ENCODE measurements around the gene SLC13A3.

The SLC13A3 gene

DNA sequence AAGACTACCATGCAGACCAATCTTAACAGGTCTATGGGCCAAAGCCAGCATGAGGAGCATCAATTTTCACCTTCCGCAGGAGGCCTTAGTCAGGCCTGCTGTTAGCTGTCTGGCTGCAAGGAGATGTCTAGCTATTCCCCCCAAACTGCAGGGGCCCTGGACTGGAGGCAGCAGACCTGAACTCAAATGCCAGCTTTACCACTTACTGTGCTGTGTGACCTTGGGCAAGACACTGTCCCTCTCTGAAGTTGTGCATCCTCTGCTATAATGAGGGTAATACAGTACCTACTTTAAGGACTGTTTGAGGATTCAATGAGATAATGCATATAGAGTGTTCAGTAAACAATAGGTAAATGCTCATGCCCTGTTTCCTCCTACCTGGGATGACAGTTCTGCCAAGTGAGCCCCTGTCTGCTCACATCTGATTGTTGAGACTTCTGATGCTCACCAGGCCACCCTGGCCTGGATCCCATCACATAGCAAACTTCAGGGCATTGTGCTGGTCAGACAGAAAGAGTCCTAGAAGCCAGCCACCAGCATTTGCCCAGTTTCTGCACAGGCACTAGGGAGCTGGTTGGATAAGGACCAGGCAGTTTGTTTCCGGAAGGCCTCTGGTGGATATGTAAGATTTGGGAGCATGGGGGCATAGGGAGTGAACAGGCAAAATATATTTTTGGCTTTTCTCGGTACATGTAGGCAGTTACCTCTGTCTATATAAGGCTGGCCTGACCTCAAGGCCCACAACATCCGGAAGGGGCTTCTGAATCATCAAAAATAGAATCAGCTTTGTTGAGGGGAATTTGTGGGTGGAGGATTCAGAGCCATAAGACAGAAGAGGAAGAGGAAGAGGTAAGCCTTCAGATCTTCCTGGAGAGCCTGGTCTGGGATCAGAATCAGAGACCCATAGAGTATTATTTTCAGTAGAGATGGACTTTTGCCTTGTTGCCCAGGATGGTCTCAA is 98.5 kb downstream of the SLC13A3 start:
- DNase-seq, result no peak

DNA sequence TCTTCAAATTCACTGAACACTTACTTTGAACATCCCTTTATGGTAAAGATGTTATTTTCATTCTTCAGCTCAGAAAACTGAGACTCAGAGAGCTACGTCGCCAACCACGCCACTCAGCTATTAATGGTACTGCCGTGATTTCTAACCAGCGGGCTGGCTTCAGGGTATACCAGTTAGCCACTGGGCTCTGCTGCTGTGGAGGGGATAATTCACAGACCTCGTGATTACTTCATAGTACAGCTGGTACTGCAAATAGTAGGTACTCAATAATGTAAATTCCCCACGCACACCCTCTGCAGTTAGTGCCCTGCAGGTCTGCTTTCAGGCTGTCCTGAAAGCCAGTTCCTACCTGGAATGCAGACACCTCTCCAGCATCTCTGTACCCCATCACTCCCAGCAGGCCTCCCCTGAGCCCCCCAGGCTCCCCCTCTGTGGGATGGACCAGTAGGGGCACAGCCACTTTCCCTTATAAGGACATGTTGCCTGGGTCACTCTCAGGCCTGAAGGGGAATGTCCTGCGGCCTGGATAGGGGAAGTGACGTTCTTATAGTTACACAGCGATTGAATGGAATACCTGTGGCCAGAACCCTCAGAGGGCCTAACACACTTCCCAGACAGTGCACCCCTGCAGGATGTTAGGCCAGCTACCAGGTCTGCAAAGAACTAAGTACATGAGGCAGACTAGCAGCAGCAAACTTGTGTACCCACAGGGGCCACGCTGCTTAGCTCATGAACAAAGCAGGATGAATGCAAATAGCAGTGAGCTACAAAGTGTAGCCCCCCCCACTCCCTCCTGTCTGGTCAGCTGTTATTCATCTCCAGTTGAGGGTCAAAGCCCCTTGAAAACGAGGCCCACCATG is 99.5 kb downstream of the SLC13A3 start:
- DNase-seq, result no peak

DNA sequence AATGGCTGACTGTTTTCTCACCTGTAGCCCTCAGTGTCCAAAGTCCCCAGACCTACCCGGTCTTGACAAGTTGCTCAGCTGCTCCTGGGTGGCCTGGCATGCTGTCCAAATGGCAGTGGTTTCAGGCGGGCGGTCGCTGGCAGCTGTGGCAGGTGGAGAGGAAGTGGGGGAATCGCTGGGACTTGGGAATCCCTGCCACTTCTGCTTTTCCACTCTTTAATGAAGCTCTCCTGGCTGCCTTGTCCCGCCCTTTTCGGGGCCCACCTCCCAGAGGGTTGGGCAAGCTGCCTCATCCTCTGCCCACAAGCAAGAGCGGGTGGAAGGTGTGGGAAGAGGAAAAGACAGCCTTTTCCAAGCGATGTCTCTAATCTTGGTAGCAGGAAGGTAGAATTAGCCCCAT is 100.8 kb downstream of the SLC13A3 start, which contains the start of gene OCSTAMP:
TSS of gene OCSTAMP (minus strand) at position 194 of the 400 bp plus-strand sequence. CDS start at position 100, 94 bp downstream.
- DNase-seq, result no peak

DNA sequence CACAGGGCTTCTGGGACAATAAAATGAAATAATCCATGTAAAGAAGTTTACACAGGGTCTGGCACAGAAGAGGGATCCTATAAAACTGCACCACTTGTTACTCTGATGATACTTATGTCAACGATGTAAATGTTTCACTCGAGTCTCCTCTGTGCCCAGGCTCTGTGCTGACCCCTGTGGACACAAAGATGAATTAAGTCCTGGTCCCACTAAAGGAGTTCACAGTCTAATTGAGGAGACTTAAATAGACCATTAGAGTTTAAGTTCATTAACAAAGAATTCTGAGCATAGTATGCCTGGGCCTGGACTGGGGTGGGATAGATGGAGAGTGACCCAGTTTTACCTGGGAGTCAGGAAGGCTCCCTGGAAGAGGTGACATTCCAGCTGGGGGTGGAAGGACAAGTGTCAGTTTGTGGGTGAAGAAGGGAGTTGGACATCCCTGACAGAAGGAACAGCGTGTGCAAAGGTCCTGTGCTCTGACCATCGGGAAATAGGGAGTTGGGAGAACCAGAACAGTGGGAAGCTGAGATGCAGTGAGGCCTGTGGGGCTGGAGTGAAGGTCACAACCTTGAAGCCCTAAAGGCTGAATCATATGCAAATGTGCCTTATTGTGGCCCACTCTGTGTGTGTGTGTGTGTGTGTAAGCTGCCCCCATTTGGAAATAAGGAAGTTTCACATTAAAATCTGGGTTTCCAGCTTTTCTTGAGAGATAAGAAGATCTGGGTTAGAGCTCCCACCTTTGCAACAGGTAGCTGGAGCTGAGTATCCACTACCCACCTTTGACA is 101.9 kb downstream of the SLC13A3 start:
- no peak for DNase-seq

DNA sequence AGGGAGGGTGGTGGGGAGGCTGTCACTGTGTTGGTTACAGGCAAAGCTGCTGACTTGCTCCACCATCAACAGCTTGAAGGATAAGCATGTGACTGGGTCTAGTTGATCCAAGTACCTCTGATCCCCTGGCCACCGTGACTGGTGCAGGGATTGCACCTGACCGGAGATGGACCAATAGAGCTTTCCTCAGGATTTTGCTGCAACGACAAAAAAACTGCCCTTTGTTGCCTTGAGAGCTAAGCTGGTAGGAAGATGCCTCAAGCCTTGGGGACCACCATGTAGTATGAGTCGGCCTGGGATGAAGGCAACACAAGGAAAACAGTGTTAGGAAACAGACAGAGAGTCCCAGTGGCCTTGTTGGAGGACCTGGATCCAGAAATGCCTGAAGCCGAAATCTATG is 102.6 kb downstream of the SLC13A3 start:
- no peak for DNase-seq

DNA sequence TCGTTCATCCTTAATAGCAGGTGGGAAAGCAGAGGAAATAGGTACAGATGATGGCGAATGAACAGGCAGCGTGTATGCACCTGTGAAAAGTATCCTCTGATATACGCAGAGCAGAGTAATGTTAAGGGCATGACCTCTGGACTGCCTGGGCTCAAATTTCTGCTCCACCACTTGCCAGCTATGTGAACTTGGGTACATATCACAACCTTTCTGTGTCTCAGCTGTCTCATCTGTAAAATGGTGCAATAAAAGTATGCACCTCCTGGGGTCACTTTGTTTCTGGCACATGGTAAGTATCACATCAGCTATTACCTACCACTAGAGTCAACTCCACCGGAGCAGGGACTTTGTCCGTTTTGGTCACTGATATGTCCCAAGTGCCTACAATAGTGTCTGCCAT is 103.3 kb downstream of the SLC13A3 start:
- no peak for DNase-seq

DNA sequence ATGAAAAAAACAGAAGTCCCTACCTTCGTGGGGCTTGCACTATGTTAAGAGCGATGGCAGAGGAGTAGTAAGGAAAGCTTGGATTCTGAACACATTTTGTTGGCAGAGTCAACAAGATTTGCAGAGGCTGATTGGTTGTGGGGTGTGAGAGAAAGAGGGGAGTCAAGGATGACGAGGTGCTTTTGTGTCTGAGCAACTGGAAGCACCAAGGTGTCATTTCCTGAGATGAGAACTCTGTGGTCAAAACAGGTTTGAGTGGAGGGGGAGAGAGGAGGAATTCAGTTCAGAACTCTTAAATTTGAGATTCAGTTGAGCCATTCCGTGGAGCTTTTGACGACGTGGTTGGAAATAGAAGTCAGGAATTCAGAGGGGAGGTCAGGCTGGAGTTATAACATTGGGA is 104.3 kb downstream of the SLC13A3 start:
- DNase-seq, result no peak

GRCh38 chr20:46546298-46546697 is 105.0 kb downstream of the SLC13A3 start:
- DNase-seq, result no peak

DNA sequence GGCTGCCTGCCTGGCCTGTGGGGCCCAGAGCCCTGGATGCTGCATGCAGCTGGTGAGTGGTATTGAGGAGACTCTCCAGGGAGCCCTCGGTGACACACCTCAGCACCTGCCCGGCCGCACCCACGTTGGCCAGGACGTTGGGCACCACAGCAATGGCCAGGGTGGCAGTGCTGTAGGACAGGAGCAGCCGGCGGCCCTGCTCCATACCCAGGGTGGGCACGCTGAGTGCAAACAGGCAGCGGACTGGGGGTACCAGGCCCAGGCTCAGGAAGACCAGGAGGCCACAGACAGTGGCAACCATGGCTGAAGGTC is 105.5 kb downstream of the SLC13A3 start:
- no peak for DNase-seq

DNA sequence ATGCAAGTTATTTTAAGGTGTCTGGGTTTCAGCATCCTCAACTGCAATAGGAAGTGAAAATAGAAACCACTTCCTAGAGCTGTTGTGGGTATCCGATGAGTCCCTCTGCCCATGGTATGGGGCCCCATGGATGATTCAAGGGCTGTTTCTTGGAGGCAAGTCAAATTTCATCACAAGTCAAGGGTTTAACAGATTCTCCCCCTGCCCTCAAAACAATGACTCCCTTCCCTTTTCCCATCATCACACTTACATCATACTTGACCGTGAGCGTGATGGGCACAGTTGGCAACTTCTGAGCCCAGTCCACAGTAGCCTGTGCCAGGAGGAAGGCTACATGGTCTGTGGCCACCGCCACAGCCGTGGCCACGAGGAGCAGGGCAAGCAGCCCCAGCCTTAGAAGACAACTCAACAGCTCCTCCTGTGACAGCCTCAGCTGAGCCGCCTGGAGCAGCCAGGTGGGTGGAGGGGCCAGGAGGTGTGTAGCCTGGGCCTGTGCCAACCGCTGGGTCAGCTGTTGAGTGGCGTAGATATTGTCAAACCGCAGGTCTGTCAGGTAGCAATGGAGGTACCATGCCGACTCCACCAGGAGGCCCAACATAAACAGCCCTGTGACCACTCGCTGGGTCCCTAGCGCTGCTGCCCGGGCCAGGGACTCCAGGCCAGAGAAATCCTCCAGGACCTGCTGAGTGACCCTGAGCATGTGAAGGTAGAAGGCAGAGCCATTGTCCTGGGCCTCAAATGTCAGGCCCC is 106.0 kb downstream of the SLC13A3 start:
- DNase-seq, result no peak

- DNase-seq, result no peak
Measured at GRCh38 chr20:46544576-46544975, 106.7 kb downstream of the SLC13A3 start.

DNA sequence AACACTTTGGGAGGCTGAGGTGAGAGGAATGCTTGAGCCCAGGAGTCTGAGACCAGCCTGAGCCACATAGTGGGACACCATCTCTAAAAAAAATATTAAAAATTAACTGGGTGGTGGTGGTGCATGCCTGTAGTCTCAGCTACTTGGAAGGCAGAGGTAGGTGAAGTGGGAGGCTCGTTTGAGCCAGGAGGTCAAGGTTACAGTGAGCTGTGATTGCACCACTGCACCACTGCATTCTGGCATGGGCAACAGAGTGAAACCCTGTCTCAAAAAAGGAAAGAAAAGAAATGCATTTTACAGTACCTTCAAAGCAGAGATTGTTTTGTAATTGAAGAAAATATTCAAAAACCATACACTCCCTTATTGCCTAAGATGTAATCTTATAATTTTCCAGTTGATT is 107.3 kb downstream of the SLC13A3 start:
- no peak for DNase-seq

DNA sequence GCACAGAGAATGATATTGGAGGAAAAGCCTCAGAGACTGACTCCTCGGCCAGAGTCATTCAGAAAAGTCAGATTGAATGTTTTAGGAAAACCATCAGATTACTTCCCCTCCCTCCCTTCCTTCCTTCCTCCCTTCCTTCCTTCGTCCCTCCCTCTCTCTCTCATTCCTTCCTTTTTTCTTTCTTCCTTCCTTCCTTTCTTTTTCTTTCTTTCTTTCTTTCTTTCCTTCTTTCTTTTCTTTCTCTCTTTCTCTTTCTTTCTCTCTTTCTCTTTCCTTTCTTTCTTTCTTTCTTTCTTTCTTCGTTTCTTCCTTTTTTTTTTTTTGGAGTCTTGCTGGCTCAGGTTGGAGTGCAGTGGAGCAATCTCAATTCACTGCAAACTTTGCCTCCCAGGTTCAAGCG is 108.2 kb downstream of the SLC13A3 start:
- DNase-seq, result no peak

GRCh38 chr20:46541229-46541935 is 109.9 kb downstream of the SLC13A3 start:
- no peak for DNase-seq

- no peak for DNase-seq
Measured at GRCh38 chr20:46539113-46539512, 112.1 kb downstream of the SLC13A3 start.

DNA sequence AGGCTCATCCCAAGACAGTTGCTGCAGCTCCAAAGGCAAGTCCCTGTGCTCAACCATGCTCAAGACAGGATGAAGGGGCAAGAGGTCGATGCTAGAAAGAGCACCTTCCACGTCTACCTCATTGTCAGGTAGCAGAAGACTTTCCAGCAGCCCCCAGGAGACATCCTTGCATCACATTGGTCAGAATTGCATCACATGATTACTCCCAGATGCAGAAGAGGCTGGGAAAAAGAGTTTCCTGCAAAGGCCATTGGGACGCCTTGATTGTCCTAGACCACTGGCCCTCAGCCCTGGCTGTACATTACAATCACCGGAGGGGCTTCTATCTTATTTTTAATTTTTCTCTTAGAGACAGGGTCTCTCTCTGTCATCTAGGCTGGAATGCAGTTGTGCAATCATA is 120.6 kb downstream of the SLC13A3 start:
- DNase-seq, result no peak

DNA sequence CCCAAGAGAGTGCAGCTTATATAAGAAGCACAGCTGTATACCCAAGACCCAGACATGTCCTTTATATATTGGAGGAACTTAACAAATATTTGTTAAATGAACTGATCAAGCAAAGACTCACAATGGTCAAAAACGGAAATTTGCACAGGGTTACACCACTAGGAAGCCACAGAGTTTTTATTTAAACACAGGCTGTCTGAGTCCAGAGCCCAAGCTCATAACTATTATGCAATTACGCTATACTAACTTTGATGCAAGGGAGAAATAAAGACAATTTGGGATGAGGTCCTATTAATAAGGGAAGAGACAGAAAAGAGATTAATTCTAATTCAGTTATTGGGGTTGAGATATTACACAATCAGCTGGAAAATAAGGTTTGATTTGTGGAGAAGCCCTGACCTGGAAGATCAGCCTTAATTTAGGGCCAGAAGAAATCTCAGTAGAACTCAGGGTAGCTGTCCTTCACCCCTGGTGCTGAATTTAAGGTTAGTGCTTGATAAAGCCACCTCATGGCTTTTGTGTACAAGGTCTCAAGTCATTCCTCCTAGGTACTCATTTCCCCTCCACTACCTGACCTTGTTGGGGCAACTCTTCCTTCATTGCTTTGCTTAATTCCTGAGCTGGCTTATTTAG is 127.4 kb downstream of the SLC13A3 start:
- DNase-seq, result no peak

DNA sequence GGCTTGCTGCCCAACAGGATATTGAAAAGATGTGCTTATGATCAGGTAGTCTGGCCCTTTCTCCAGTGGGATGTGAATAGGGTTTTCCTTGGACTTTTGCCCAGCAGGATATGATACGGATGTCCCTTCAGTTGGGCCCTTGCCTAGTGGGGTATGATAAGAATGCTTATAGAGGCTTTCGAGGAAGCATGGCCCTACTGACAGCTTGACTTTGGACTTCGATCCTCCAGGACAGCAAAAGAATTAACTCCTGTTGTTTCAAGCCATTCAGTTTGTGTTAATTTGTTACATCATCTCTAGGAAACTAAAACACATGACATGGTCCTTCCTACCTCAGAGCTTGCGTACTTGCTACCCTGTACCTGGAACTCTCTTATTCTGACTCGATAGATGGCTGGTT is 128.2 kb downstream of the SLC13A3 start:
- no peak for DNase-seq

DNA sequence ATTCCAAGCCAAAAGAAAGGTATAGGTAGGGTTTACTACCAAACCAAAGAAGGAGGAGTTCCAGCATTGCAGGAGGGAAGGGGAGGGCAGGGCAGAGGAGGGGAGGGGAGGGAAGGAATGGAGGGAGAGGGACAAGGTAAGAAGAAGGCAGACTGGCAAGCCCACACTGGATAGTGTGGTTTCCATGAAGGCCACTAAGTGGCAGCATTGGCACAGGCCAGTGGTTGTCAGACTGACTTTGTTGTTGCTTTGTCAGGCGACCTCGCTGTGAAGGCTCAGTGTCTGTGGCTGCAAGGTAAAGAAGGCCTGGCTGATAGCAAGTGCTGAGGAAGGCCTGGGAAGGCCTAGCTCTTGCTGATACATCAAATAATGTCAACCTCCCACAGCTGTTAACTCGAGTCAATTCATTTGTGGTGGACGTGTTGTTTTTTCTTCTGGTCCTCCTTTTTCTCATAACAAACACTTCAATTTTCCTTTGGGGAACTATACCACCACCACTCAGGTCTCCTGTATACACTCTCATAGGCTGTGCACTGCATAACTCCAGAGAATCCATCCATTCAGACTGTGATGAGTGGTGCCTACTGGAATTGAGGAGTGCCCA is 130.2 kb downstream of the SLC13A3 start:
- DNase-seq, result peak; percentile 5

DNA sequence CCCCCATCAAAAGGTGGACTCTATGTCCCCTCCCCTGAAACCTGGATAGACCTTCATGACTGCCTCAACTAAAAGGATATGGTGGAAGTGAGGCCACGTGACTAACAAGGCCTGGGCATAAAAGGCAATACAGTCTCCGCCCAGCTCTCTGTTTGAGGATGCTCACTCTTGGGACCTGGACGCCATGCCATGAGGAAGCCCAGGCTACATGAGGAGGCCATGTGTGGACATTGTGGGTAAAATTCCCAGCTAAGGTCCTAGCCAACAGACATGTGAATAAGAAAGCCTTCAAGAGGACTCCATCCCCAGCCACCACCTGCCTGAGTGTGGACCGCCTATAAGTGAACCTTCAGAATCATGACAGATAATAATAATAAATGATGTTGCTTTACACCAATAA is 130.7 kb downstream of the SLC13A3 start:
- DNase-seq, result no peak
